ENCODE data around the gene HELT.

The HELT gene

GRCh38 chr4:185003596-185004351 is 14.5 kb upstream of the HELT start:
- no peak for DNase-seq (ENCODE audit: low read depth)

DNA sequence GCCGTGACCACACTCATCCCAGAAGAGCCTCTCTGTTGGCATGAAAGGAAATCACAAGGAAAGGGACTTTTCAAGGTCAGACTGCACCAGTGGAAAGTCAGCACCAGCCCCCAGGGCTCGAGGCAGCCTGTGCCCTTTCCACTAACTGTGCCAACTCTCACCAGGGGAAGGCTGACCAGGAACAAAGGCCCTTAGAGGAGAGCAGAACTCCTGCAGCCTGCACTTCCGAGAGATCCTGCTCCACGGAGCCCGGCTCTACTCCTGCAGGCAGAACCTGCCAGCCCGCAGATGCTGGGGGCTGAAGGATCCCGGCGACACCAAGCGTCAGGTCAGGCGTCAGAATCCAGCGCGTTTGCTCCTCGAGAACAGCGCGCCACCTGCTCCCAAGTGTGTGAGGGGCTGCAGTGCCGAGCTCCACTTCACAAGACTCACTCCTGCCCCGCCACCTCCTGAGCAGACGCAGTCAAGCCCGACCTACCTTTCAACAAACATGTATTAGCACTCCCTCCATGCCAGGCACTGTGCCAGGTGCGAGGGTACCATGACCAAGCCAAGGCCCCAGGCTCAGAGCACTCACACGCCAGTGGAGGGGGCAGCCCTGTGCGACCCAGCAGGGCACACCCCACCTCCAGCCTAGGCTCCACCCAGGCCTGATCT is 13.6 kb upstream of the HELT start:
- DNase-seq (ENCODE audit: low read depth): no peak

DNA sequence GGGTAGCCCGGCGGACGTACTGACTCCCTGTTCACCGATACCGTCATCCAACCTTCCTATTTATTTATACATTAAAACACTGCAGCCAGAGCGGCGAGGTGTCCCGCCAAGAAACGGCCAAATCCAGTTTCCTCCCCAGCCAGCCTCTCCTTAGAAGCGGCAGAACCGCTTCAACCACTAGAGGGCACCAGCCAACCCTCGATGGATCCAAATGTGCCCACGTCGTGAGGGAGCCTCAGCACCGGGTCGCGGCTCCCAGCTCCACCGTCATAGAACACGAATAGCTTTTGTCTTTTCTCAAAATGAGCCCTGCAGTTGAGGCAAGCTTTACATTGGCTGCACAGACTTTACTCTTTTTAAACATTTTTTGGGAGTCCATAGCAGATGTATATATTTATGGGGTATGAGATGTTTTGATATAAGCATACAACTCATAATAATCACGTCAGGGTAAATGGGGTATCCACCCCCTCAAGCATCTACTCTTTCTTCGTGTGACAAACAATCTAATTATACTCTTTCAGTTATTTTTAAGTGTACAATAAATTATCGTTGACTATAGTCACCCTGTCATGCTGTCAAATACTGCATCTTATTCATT is 13.0 kb upstream of the HELT start:
- DNase-seq (ENCODE audit: low read depth): peak; percentile 65

DNA sequence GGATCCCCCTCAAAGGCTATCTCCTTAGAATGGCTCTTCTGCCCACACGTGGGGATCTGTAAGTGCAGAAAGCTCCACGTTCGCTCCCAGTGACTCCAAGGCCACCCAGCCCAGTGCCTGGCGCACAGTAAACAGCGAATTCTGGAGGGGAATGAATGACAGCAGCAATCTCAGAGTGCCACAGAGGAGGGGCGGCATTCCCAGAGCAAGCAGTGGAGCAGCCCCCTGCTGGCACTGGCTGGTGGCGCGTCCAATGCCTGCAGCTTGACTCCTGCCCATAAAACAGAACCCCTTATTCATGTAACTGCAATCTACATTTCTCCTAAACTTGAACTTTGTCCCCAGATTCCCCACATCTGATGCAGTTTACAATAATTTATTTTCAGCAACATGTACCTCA is 6.9 kb upstream of the HELT start:
- no peak for DNase-seq (ENCODE audit: low read depth)

GRCh38 chr4:185013417-185014125 is 4.7 kb upstream of the HELT start:
- DNase-seq (ENCODE audit: low read depth): no peak

DNA sequence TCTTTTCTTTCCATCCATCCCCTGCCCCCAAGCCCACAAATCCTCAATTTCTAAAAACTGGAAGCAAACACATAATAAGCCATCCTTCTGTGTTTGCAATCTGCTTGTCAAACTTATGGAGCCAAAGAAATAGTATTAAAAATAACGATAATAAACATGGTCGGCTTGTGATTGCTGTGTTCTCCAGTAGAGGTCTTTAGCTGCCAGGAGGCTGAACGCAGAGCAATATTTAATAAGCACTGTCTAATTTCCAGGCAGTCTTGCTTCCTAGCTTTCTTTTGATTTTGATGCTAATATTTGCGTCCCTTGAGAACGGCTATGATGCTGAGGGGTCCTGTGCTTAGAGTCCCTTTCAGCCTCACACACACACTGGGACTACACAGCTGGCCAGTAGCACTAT is 3.2 kb upstream of the HELT start:
- no peak for DNase-seq (ENCODE audit: low read depth)

- no peak for DNase-seq (ENCODE audit: low read depth)
Measured at GRCh38 chr4:185016101-185016940, 2.0 kb upstream of the HELT start.

GRCh38 chr4:185016946-185017758 is 1.1 kb upstream of the HELT start:
- no peak for DNase-seq (ENCODE audit: low read depth)

GRCh38 chr4:185018834-185019455 is 655 bp downstream of the HELT start:
- no peak for DNase-seq (ENCODE audit: low read depth)

- DNase-seq (ENCODE audit: low read depth): no peak
Measured at GRCh38 chr4:185019456-185020292, 1.4 kb downstream of the HELT start.

DNA sequence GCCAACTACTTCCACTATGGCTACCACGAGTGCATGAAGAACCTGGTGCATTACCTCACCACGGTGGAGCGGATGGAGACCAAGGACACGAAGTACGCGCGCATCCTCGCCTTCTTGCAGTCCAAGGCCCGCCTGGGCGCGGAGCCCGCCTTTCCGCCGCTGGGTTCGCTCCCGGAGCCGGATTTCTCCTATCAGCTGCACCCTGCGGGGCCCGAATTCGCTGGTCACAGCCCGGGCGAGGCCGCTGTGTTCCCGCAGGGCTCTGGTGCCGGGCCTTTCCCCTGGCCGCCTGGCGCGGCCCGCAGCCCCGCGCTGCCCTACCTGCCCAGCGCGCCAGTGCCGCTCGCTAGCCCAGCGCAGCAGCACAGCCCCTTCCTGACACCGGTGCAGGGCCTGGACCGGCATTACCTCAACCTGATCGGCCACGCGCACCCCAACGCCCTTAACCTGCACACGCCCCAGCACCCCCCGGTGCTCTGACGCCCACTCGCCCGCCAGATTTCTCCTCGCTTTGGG is 2.1 kb downstream of the HELT start:
- DNase-seq (ENCODE audit: low read depth): no peak

DNA sequence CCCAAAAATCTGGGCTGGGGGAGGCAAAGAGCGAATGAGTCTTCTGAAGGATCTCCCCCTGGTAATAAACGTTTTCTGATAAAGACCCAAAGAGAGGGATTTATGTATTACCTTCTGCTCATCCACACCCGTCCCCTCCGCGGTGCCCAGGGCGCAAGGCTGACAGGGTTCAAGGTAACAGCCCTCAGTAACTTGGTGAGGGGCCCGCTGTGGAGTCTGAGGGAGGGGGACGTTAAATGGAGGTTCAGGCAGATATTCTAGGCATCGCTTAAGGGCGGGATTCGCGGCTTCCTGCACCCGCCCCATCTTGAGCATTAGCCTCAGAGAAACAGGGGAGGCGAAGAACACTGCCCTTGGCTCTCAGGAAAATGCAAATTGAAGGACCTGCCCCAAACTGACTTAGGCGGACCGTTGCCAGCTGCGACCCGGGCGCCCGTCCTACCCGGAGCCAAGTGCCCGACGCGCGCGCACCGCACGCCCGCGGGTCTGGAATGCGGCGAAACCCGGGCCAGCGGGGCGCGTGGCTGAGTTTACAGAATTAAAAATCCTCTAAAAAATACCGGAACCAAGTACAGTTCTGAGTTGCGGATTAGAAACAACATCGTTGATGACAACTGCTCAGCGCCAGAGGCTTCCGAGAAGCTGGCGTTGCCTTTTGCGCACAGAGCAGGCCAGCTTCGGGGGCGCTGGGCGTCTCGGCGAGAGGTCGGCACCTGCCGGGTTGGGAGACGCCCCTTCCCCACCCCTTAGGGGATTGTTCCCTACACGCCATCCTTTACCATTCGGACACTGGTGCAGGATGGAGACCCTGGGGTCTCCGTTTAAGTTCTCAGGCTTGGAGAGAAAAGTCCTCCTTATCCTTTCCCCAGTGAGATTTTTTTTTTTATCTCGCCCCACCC is 2.8 kb downstream of the HELT start:
- DNase-seq (ENCODE audit: low read depth): no peak

DNA sequence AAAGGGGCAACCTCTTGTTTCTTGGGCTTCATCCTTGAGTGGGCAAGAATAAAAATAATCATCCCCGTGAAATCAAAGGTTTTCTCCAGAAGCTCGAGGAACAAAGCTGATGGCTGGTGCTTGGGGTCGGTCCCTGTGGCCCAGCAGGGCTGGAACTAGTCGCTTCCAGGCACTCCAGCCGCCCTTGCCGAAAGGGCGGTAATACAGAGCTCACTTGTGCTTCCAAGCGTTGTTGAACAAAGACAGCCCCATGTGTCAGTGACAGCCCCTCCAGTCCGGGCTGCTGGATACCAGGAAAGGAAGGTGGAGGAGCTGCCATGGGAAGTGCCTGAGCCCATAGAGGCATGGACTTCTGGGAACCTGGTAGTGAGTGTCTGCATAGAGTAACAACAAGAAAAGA is 5.2 kb downstream of the HELT start:
- no peak for DNase-seq (ENCODE audit: low read depth)

- DNase-seq (ENCODE audit: low read depth): no peak
Measured at GRCh38 chr4:185028625-185029024, 10.3 kb downstream of the HELT start.

DNA sequence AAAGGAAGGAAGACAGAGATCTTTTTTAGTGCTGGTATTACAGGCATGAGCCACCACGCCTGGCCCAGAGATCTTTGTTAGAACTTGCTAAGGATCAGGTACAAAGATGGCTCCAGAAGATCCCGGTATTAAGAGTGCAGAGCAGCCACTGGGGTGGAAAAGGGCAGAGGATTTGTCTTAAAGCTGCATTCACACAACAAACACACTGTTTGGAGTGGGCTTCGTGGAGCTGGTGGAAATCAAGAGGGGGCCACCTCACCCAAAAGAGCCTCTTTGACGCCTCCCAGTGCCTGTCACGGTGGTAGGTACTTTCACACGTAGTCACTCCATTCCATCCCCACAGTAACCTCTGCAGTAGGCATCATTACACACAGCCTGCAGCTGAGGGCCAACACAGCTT is 13.3 kb downstream of the HELT start:
- no peak for DNase-seq (ENCODE audit: low read depth)

DNA sequence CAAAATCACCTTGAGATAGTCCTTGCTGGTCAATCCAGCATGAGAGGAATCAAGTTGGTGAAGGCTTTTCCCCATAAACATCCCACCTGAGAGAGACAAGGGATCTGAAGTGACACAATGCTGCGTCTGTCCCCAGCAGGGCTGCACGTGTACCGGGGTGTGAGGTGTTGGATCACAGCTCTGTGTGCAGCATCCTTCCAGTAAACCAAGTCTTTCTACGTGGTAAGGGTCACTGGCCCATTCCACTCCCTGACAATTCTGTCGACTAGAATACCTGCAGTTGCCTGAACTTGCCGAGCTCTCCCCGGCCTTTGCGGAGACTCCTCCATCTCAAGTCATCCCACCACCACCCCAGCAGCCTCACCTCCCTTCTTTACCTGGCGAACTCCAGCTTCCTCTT is 14.8 kb downstream of the HELT start:
- no peak for DNase-seq (ENCODE audit: low read depth)

- no peak for DNase-seq (ENCODE audit: low read depth)
Measured at GRCh38 chr4:185033950-185034349, 15.7 kb downstream of the HELT start.

DNA sequence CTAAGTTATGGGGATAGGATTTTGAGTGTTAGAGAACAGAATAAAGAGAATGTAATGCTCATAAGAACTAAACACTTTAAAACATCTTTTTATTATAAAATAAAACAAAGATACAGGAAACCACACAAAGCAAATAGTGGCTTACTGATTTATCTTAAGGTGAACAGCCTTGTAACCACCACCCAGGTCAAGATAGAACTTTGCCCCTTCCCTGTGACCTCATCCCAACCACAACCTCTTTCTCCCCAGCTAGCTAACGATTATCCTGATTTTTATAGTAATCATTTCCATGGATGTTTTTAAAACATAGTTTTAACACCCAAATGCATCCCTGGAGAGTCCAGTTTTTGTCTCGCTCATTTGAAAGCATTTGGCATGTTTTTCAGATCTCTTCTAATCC is 17.0 kb downstream of the HELT start:
- DNase-seq (ENCODE audit: low read depth): no peak
